K562 (cell line): ENCODE results near the gene VPS4A. TPM values are rescaled to one million over a fixed set of nuclear protein-coding genes. Genes with fewer than 3 reads are reported as not detected.

Source experiments
- ATF2 ChIP-seq: sonication (generic); formaldehyde crosslinking; IDR thresholded peaks from 2 replicates; pipeline ENCODE4 v1.8.1; 2022; ENCODE audit warnings: missing genetic modification reagents
- CBX8 ChIP-seq: fragments of 200-600 bp; sonication (generic); IDR thresholded peaks from 2 replicates; pipeline ENCODE4 v1.6.1; 2012; ENCODE audit warnings: borderline replicate concordance, mixed run types, low read depth, mild to moderate bottlenecking, moderate library complexity, mixed read lengths, low read length, control low read depth, inconsistent platforms; ENCODE audit not compliant: poor library complexity, severe bottlenecking; ENCODE audit errors: extremely low read depth
- ELF2 ChIP-seq: fragments of 250-450 bp; sonication (Bioruptor Pico); IDR thresholded peaks from 2 replicates; pipeline ENCODE4 v1.5.0; 2021; ENCODE audit warnings: mild to moderate bottlenecking
- ETV6 ChIP-seq, 3 experiments: fragments of 150-350 bp in 1 of 3; sonication (generic) in 1 of 3; formaldehyde crosslinking in 1 of 3; IDR thresholded peaks; 2 replicates each; pipeline versions ENCODE4 v1.6.1 to v1.8.0; 2014 to 2022; ENCODE audit warnings: borderline replicate concordance in 2 of 3, low read depth in 2 of 3, antibody characterized with exemption in 1 of 3, low read length in 1 of 3, mild to moderate bottlenecking in 1 of 3, missing genetic modification reagents in 1 of 3
- MXD1 ChIP-seq: fragments of 250-450 bp; sonication (Bioruptor Pico); IDR thresholded peaks from 2 replicates; pipeline ENCODE4 v1.8.0; 2021; ENCODE audit warnings: borderline replicate concordance, mild to moderate bottlenecking, moderate library complexity; ENCODE audit not compliant: poor library complexity, severe bottlenecking
- MXI1 ChIP-seq: IDR thresholded peaks from 2 replicates; pipeline ENCODE4 v1.6.1; 2011; ENCODE audit warnings: low read depth, mild to moderate bottlenecking, improper control_type of control experiment, low read length
- NFE2L1 ChIP-seq: fragments of 450-650 bp; IDR thresholded peaks from 2 replicates; pipeline ENCODE4 v1.6.1; 2016; ENCODE audit warnings: missing genetic modification characterization, low read depth, mild to moderate bottlenecking, missing compliant biosample characterization, moderate library complexity, borderline replicate concordance
- TCF7L2 ChIP-seq: fragments of 150-350 bp; IDR thresholded peaks from 2 replicates; pipeline ENCODE4 v1.6.1; 2016; ENCODE audit warnings: low read depth, mild to moderate bottlenecking, low read length, moderate library complexity
- ZKSCAN8 ChIP-seq: fragments of 200-800 bp; sonication (Bioruptor generic); IDR thresholded peaks from 2 replicates; pipeline ENCODE4 v1.6.1; 2016; ENCODE audit warnings: missing genetic modification characterization, missing compliant biosample characterization
- ZNF347 ChIP-seq: fragments of 450-650 bp; formaldehyde crosslinking; IDR thresholded peaks from 2 replicates; pipeline ENCODE4 v1.4.0; 2020; ENCODE audit warnings: low read depth, mild to moderate bottlenecking, moderate library complexity
- ZNF518B ChIP-seq: fragments of 250-450 bp; sonication (Bioruptor Pico); IDR thresholded peaks from 2 replicates; pipeline ENCODE4 v1.5.0; 2021; ENCODE audit warnings: mild to moderate bottlenecking, moderate library complexity
- ZNF551 ChIP-seq: fragments of 250-450 bp; sonication (Bioruptor Pico); IDR thresholded peaks from 2 replicates; pipeline ENCODE4 v1.5.0; 2021; ENCODE audit warnings: mild to moderate bottlenecking, moderate library complexity
- ZNF584 ChIP-seq: fragments of 200-800 bp; sonication (Bioruptor generic); IDR thresholded peaks from 2 replicates; pipeline ENCODE4 v1.6.1; 2016; ENCODE audit warnings: low read depth, mild to moderate bottlenecking, missing genetic modification characterization, missing compliant biosample characterization
- polyA plus RNA-seq, 8 experiments: library from polyadenylated mRNA; depleted of rRNA in 4 of 8; stranded (reverse) in 5 of 8; unstranded in 3 of 8; fragments of >200 nt; fragmentation: Nextera tagmentation in 2 of 8; fragmentation: Illumina TruSeq in 1 of 8; extraction: Ambion mirVana in 2 of 8; extraction: Trizol in 1 of 8; gene quantifications; 2 replicates each; pipeline versions ENCODE4 v1.2.1 to v1.2.3, GENCODE V29; 2011 to 2014; ENCODE audit warnings: inconsistent platforms in 1 of 8, missing spikeins in 1 of 8
- total RNA-seq, 7 experiments: library from RNA; depleted of rRNA in 6 of 7; stranded (reverse); fragments of >200 nt in 6 of 7; fragmentation: Illumina TruSeq in 2 of 7; extraction: Trizol in 2 of 7; gene quantifications; 2 replicates each; pipeline versions ENCODE4 v1.2.1 to v1.2.3, GENCODE V29; 2011 to 2021; ENCODE audit warnings: low replicate concordance in 1 of 7

Gene VPS4A
- total and polyA plus RNA-seq, 9 of the 15 experiments (the other 6 are each of a cell fraction or from before 2014, with no cell fraction given), result 7.6 to 45.4 (median 29.9) TPM

GRCh38 chr16:69330286-69331109, 19.3 kb downstream of the VPS4A start, which contains the start of gene PDF (continued):
- TF ChIP-seq ZKSCAN8 (CRISPR knock-in tag) (no peak), ELF2 (CRISPR knock-in tag) (peak; percentile 72; the same call in 1 of the 2 replicates), ZNF347 (CRISPR knock-in tag) (no peak), ZNF518B (no peak), TCF7L2 (no peak), MXI1 (no peak), NFE2L1 (tag) (no peak), ATF2 (CRISPR knock-in tag) (no peak), MXD1 (peak; percentile 55), CBX8 (no peak), ETV6 (IDR thresholded peaks at IDR 0.05; ENCODE audit: borderline replicate concordance in 1 of 2, low read depth in 2 of 2, low read length in 1 of 2) (no peak), ETV6 (CRISPR knock-in tag; IDR thresholded peaks at IDR 0.05; ENCODE audit: borderline replicate concordance) (no peak), ZNF551 (CRISPR knock-in tag) (no peak), ZNF584 (CRISPR knock-in tag) (no peak)
